CD4-positive, alpha-beta T cell treated with Interleukin-10 for 1 hour (primary cell): ENCODE data around the gene KCTD17.
"Not testable (repeated sequence)": the region's sequence is repeated elsewhere in the genome, so short reads cannot be mapped to it uniquely, and the experiment has no call there.

ENCODE experiments used
- DNase-seq: peaks from one replicate; pipeline ENCODE4 v3.0.0-alpha.2; 2020

KCTD17 gene

DNA sequence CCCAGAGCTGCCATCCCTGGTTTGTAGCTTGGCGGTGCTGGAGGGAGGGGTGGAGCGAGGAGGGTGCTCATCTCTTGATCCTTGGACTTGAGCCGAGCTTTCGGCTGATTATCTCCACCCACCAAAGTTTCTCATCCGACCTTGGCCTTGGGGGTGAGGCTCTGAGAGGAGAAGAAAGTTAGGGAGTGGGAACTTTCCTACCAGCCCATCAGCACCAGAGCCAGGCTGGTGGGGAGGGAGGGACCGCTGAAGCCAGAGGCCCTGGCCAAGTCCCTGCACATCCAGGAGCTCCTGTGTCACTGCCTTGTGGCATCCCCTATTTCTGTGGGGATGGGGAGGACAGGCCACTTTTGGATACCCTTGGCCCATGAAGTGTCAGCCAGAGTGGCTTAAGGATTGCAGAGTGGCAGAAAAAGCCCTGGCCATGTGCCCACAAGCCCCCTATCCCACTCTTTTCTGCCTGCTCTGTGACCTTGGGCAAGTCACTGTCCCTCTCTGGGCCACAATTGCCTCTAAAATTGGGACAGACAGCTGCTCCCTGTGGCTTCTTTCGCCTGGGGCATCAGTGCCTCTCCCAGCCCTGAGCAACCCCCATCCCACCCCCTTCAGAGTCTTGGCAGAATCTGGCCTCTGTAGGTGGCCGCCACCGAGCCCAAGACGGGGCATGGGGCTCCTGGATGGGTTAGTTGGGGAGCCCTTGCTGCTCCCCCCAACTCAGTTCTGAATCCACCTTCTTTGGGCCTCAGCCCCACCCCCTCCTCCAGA is 10.3 kb downstream of the KCTD17 start:
- DNase-seq = no peak

- DNase-seq = no peak
Observed at GRCh38 chr22:37062376-37062675, 10.8 kb downstream of the KCTD17 start.

GRCh38 chr22:37062702-37063381 is 11.3 kb downstream of the KCTD17 start:
- no peak for DNase-seq

GRCh38 chr22:37063431-37064420 is 12.2 kb downstream of the KCTD17 start:
- no peak for DNase-seq

DNA sequence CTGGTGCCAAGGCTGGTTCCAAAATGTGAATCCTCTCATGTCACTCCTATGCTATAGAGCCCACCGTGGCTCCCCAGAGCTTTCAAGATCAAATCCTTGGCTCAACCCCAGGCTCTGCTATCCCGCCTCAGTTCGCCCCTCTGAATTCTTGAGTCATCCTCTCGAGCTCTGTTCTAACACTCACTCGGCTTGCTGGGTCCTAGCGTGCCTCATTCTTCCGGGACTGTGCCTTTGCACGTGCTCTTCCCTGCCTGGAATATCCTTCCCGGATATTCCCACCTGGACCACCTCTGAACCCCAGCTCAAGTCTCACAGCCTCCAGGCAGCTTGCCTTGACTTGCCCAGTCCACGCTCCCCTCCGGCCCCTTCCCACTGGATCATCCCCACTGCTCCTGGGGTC is 13.0 kb downstream of the KCTD17 start:
- no peak for DNase-seq

DNA sequence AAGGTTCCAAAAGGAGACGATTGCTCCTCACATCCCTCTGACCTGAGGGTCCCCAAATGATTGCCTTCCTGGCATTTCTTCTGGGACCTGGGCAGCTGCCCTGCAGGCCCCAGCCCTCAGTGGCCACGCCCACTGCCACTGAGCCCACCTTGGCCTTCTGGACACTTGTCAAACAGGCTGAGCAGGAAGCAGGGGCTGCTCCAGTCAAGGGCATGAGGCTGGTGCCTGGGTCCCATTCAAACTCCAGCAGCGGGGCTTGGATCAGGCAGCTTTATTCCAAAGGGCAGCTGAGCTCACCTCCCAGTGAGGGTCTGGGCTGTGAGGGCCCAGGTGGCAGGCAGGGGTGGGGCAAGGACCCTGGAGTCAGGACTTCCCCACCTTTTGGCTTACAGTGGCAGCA is 13.6 kb downstream of the KCTD17 start:
- no peak for DNase-seq

DNA sequence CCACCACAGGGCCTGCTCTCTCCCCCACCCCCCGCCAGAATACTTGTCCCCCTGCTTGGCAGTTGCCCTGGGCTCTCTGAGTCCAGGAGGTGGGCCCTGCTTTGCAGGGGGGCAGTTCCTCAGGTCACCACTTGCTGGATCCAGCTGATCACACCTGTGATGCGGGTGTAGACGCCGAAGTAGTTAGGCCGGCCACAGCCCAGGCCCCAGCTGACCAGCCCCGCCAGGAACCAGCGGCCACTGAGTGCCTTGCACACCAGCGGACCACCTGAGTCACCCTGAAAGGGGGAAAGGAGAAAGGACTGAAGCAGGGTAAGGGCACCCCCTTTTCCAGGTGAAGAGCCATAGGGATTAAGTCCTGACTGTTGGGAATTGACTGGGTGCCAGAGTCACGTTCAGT is 14.4 kb downstream of the KCTD17 start:
- no peak for DNase-seq

GRCh38 chr22:37067428-37067827 is 15.9 kb downstream of the KCTD17 start:
- no peak for DNase-seq

DNA sequence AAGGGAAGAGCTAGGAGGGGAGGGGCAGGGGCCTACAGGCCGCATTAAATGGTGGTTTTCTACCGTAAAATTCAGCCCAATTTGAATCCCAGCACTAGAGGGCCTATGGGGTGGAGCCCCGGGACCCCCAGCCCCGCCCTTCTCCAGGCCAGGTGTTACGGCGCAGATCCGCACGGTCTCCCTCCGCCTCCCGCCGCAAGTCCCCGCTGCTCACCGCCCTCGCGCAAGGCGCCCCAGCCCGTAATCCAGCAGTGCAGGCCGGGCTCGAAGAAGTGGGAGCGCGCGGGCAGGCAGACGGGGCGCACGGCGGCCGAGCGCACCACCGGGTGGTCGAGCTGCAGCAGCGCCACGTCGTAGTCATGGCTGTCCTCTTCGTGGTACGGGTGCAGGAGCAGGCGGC is 17.3 kb downstream of the KCTD17 start:
- DNase-seq = no peak

DNA sequence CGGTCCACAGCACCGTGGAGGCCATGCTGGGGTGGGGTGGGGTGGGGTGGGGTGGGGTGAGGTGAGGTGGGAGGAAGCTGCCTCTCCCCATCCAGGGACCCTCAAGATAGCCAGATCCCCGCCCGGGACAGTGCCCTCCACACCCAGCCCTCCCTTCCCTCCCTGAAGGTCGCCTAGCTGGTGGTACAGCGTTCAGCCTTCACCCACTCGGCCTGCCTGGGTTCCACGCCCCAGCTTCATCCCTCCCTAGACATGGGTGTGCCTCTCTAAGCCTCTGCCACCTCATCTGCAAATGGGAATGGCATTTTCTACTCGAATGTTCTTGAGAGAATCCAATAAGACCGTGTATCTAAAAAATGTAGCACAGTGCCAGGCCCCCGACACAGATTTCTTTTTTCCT is 17.8 kb downstream of the KCTD17 start:
- no peak for DNase-seq

DNA sequence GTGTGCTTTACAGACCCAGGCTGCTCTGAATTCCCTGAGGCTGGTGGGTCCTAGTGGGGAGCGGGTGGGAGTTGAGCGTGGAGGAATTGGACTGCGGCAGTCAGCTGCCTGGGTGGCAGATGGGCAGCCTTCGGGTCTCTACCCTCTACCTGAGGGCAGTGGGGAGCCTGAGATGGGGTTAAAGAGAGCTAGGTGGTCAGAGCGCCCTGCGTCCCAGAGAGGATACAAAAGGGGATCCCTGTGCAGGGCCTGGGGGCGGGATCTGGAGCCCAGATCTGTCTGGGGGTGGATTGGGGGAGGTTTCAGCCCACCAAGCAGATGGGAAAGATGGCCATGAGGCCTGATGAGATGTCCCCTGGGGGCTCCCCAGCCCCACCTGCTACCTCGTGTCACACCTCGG is 18.2 kb downstream of the KCTD17 start:
- DNase-seq = no peak

DNA sequence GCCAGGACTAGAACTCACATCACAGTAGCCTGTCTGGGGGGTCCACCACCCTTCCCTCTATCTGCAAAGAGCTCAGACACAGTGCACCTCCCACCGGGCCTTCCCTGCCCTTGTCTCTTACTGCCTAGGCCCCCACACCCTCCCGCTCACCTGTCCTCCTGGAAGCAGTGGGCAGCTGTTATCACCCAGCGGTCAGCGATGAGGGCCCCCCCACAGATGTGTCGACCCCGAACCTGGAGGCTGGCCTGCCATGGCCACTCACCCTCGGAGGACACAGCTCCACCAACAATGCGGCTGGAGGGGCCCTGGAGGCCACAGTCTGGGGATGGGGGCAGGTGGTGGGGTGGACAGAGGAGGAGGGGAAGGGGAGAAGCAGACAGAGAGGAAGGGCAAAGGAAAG is 18.8 kb downstream of the KCTD17 start:
- no peak for DNase-seq

- DNase-seq = no peak
Observed at GRCh38 chr22:37070744-37071143, 19.2 kb downstream of the KCTD17 start.

DNA sequence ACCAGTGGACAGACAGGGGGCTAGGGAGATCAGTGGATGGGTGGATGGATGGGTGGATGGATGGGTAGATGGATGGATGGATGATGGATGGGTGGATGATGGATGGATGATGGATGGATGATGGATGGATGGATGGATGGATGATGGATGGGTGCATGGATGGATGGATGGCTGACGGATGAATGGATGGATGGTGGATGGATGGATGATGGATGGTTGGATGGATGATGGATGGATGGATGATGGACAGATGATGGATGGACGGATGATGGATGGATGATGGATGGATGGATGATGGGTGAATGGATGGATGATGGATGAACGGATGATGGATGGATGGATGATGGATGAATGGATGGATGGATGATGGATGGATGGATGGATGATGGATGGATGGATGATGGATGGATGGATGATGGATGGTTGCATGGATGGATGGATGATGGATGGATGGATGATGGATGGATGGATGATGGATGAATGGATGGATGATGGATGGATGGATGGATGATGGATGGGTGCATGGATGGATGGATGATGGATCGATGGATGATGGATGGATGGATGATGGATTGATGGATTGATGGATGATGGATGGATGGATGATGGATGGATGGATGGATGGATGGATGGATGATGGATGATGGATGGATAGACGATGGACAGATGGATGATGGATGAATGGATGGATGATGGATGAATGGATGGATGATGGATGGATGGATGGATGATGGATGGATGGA is 20.5 kb downstream of the KCTD17 start:
- DNase-seq = not testable (repeated sequence)

DNA sequence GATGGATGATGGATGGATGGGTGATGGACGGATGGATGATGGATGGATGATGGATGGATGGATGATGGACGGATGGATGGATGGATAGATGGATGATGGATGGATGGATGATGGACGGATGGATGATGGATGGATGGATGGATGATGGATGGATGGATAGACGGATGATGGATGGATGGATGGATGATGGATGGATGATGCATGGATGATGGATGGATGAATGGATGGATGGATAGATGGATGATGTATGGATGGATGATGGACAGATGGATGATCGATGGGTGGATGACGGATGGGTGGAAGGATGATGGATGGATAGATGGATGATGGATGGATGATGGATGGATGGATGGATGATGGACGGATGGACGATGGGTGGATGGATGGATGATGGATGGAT is 21.1 kb downstream of the KCTD17 start:
- DNase-seq = no peak

- no peak for DNase-seq
Observed at GRCh38 chr22:37074537-37074936, 23.0 kb downstream of the KCTD17 start.

DNA sequence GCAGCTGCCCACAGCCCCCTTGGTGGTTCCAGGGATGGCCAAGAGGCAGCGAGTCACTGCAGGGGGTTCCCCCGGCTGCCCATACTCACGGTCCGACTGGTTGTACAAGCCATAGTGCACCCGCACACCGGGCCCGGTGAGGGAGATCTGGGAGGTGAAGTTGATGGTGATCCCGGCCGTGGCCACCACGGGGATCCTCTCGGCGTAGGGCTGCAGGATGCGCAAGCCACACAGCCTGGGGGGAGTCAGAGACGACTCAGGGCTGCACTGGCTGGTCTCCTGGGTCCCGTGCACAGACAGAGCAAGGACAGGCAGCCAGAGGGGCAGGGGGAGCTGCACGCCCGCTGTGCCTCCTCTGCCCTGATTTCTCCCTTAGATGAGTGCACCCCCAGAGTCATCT is 23.5 kb downstream of the KCTD17 start:
- no peak for DNase-seq

GRCh38 chr22:37075822-37076433 is 24.4 kb downstream of the KCTD17 start:
- DNase-seq = no peak

DNA sequence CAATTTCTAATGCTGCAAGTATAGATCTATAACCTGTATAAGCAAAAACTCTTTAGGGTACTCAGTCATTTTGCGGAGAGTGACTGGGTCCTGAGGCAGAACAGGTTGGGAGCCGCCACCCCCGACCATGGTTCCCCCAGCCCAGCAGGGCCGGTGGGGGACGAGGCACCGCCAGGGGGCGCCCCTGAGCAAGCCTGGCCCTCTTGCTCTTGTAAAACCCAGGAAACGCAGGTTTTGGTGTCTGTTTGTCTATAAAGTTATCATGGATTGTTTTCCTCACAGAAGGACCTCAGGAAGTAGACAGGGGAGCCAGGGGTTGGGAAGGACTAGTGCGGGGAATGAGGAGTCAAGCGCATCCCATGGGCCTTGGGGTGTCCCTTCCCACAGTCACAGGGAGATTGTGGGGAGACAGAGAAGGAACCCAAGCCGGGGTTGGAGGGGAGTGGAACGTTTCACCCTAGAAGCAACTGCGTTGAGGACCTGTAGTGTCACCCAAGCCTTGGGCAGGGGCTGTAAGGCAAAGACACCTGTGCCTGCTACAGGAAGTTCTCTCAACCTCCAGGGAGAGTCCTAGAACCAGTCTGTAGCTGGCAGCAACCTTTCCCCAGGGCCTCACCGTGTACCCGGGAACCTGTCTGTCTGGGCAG is 26.4 kb downstream of the KCTD17 start:
- peak; percentile 86 for DNase-seq

GRCh38 chr22:37079158-37079557 is 27.6 kb downstream of the KCTD17 start:
- peak; percentile 14 for DNase-seq

DNA sequence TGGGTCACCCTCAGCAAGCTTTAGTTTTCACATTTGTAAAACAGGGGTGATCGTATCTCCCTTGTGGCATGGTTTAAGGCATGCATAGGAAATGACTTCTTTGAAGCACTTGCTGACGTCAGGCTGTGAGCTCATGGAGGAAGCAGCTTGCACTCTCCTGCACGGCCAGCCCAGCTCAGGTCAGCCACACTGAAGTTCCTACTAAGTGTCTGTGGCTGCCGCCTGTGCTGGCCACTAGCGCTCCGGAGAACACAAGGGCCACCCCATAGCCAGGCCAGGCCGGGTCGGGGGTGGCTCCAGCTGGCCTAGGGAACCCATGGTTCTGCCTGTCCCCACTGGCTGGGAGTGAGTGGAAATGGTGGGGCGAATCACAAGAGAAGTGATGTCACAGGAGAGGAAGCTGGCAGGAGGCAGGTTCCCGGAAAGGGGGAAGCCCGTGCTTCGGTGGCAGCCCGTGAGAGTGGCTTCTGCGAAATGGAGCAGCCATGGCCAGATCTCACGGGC is 28.2 kb downstream of the KCTD17 start:
- DNase-seq = peak; percentile 89

DNA sequence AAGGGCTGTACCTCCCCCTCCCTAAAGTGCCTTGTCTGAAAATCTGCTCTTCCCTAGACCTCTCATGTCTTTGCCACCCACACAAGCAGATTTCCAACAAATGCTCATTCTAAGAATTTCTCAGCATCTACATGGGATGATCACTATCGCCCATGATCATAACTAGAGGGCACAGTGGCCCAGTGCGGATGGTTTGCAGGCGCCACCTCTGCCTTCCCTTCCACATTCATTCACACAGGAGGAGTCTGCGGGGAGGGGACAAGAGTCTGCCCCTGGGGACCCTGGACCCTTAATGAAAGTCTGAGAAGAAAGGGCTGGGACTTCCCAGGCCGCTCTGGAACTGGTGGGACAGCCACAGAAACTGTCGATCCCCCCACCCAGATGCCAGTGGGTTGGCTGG is 28.9 kb downstream of the KCTD17 start:
- peak; percentile 8 for DNase-seq
